ENCODE measurements around the gene CFAP52.
"Not testable (repeated sequence)": the region's sequence is repeated elsewhere in the genome, so short reads cannot be mapped to it uniquely, and the experiment has no call there.

Gene CFAP52

DNA sequence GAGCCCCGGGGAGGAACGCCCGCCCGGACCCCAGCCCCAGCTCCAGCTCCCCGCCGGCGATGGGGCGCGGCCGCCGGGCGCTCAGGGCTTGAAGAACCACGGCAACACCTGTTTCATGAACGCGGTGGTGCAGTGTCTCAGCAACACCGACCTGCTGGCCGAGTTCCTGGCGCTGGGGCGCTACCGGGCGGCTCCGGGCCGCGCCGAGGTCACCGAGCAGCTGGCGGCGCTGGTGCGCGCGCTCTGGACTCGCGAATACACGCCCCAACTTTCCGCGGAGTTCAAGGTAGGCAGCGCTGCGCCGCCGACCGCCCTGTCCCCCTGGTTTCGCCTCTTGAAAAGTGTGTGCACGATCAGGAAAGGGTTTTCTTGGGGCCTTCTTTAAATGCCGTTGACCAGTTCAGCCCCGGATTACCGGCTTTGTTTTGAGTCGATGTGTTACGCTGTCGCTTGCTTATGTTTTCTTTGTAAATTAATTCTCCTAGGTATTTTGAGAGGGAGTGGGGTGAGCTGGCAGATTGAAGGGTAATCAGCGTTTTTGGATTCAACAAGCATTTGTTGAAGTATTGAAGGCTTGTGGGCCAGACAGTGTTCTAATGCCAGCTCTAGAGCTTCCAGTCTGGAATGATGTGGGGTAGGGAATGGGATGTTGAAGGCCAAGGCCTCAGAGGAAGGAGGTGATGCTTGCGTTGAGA, 69.6 kb downstream of the CFAP52 start:
- Mint-ChIP-seq H3K36me3 (ENCODE audit: low read depth) (no peaks in the 10 kb centered on the region), H3K27me3 (peaks cover 39% of the 10 kb centered on the region), H3K27ac (no peak overlapping the region), H3K9me3 (no peaks in the 10 kb centered on the region), H3K4me3 (peak overlapping the region; percentile 59), H3K4me1 (ENCODE audit: low read depth) (peaks cover 23% of the 10 kb centered on the region)
- intact Hi-C loops (cut with micrococcal nuclease), result no loop called here

DNA sequence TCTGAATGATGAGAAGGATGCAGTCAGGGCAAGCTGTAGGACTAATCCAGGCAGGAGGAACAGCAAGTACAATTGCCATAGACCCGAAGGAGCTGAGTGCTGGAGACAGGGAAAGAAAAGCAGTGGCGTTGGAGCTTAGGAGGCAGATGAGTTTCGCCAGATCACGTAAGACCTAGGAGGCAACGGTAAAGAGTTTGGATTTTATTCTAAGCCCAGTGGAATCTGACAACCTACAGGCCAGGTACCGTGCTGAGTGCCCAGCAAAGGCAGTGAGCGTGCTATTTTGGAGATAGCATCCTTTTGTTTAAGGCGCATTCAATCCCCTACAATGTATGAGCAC, 70.1 kb downstream of the CFAP52 start:
- Mint-ChIP-seq H3K9me3 (no peaks in the 10 kb centered on the region), H3K36me3 (ENCODE audit: low read depth) (no peaks in the 10 kb centered on the region), H3K27me3 (peaks cover 39% of the 10 kb centered on the region), H3K4me1 (ENCODE audit: low read depth) (peaks cover 23% of the 10 kb centered on the region), H3K27ac (no peak overlapping the region), H3K4me3 (no peak overlapping the region)
- intact Hi-C loops (cut with micrococcal nuclease), result no loop called here

DNA sequence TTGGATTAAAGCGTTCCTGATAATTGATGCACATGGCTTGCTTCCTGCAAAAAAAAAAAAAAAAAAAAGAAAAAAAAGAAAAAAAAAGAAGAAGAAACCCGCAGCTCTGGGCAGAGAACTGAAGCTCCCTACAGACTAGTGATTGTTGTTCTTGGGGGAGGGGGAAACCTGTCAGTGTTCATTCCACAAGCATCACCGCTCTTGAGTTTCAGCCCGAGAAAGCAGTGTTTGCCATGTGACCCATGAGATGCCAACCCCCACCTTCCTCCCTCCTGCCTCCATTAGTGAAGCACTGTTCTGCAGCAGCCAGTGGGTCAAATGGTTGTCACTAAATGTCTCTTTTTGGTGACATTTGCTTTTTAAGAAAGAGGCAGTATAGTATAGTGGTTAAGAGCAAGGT, 70.6 kb downstream of the CFAP52 start:
- H3K27ac Mint-ChIP-seq, result no peak overlapping the region
- peaks cover 39% of the 10 kb centered on the region for H3K27me3 Mint-ChIP-seq
- peaks cover 23% of the 10 kb centered on the region for H3K4me1 Mint-ChIP-seq (ENCODE audit: low read depth)
- intact Hi-C loops (cut with micrococcal nuclease), result no loop called here
- H3K9me3 Mint-ChIP-seq, result no peaks in the 10 kb centered on the region
- H3K36me3 Mint-ChIP-seq (ENCODE audit: low read depth), result no peaks in the 10 kb centered on the region
- no peak overlapping the region for H3K4me3 Mint-ChIP-seq

DNA sequence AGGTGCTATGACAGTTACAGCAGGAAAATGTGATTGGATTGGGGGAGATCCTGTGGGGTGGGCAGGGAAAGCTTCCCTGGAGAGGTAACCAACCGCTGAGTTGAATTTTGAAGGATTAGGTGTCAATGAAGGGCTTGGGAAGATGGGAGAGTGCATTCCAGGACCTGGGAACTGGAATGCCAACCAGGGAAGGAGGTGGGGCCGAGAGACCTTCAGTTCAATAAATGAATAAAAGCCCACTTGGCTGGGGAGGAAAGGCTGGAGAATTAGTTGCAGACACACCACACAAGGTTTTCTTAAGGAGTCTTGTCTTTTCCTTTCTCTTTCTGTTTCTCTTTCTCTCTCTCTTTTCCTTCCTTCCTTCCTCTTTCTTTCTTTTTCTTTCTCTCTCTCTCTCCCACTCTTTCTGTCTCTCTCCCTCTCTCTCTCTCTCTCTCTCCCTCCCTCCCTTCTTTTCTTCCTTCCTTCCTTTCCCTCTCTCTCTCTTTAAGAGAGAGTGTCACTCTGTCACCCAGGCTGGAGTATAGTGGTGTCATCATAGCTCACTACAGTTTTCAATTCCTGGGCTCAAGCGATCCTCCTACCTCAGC, 72.2 kb downstream of the CFAP52 start:
- H3K36me3 Mint-ChIP-seq (ENCODE audit: low read depth), result no peaks in the 10 kb centered on the region
- H3K27ac Mint-ChIP-seq, result no peak overlapping the region
- peaks cover 23% of the 10 kb centered on the region for H3K4me1 Mint-ChIP-seq (ENCODE audit: low read depth)
- H3K4me3 Mint-ChIP-seq, result no peak overlapping the region
- no peaks in the 10 kb centered on the region for H3K9me3 Mint-ChIP-seq
- H3K27me3 Mint-ChIP-seq, result peaks cover 39% of the 10 kb centered on the region
- intact Hi-C loops (cut with micrococcal nuclease), result no loop called here

DNA sequence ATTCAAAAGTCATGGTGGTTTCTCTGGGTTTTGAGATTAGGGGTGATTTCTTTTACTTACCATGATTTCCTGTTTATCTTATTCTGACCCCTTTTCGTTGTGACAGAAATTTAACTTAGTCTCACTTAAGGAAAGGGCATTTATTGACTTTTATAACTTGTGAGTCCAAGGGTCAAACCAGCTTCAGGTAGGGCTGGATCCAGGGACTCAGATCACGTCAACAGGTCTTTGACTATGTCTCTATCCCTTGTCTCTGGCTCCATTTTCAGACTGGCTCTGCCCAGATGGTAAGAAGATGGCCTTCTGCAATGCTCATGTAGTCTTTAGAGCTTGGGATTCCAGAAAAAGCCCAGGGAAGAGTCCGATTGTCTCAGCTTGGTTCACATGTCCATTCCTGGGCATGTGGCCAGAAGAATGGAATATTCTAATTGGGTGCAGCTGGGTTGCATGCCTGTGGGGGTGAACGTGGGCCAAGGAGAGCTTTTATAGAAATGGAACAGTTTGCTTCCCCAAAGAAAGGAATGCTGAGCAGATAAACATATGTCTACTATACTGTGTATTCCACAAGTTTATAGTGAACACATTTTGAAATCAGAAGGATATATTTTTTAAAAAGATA, 82.3 kb downstream of the CFAP52 start:
- no peaks in the 10 kb centered on the region for H3K36me3 Mint-ChIP-seq (ENCODE audit: low read depth)
- H3K4me3 Mint-ChIP-seq, result no peak overlapping the region
- intact Hi-C loops (cut with micrococcal nuclease), result no loop called here
- H3K9me3 Mint-ChIP-seq, result no peaks in the 10 kb centered on the region
- H3K27me3 Mint-ChIP-seq, result no peaks in the 10 kb centered on the region
- H3K27ac Mint-ChIP-seq, result no peak overlapping the region
- H3K4me1 Mint-ChIP-seq (ENCODE audit: low read depth), result no peaks in the 10 kb centered on the region

DNA sequence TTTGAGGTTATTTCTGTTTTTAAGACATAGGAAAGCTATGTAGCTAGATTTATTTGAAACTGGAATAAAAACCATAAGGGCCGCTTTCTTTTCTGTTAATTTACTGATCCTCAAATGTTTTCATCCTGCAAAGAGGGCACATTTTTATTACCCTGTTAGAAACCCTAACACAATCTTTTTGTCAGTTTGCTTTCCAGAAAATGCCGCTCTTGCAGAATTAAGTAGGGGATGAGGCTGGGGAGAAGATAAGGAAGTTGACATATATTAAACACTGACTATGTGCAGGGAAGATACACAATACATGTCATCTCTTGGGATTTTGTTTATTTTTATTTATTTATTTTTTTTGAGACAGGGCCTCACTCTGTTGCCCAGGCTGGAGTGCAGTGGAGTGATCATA, 84.6 kb downstream of the CFAP52 start:
- Mint-ChIP-seq H3K4me3 (no peak overlapping the region), H3K4me1 (ENCODE audit: low read depth) (peaks cover 6% of the 10 kb centered on the region), H3K36me3 (ENCODE audit: low read depth) (no peaks in the 10 kb centered on the region), H3K27ac (no peak overlapping the region), H3K9me3 (peaks cover 11% of the 10 kb centered on the region), H3K27me3 (no peaks in the 10 kb centered on the region)
- intact Hi-C loops (cut with micrococcal nuclease), result no loop called here

DNA sequence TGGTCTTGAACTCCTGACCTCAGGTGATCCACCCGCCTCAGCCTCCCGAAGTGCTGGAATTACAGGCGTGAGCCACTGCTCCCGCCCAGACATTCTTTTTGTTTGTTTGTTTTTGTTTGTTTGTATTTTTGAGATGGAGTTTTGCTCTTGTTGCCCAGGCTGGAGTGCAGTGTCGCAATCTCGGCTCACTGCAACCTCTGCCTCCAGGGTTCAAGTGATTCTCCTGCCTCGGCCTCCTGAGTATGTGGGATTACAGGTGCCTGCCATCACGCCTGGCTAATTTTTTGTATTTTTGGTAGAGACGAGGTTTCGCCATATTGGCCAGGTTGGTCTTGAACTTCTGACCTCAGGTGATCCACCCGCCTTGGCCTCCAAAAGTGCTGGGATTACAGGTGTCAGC, 87.1 kb downstream of the CFAP52 start:
- peaks cover 11% of the 10 kb centered on the region for H3K9me3 Mint-ChIP-seq
- H3K4me3 Mint-ChIP-seq; H3K4me1 Mint-ChIP-seq (ENCODE audit: low read depth); intact Hi-C loops (cut with micrococcal nuclease); H3K27ac Mint-ChIP-seq; H3K36me3 Mint-ChIP-seq (ENCODE audit: low read depth); H3K27me3 Mint-ChIP-seq: not testable (repeated sequence)

DNA sequence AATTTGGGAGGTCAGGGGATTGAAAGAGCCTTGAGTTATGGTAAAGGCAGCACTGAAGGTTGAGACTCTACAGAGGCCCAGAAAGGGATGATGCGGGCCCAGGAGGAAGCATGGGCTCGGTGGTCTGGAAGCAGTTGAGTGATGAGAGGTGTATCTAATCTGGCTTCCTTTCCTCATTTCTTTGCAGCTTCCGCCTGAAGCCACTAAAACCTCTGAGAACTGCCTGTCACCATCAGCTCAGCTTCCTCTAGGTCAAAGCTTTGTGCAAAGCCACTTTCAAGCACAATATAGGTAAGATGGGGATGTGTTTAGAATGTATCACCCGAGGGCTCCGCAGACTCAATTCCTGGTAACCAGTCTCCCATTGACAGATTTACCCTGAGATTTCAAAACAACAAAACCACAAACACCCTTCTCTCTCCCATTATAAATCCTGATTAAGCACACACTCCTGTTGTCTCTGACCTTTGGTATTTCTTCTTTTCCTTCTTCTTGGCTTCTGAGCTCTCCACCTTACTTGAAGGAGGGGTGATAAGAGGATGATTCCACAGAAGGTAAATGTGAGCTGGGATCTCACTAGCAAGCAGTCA, 90.1 kb downstream of the CFAP52 start:
- H3K27ac Mint-ChIP-seq, result no peak overlapping the region
- peaks cover 3% of the 10 kb centered on the region for H3K27me3 Mint-ChIP-seq
- peaks cover 11% of the 10 kb centered on the region for H3K9me3 Mint-ChIP-seq
- peaks cover 6% of the 10 kb centered on the region for H3K4me1 Mint-ChIP-seq (ENCODE audit: low read depth)
- intact Hi-C loops (cut with micrococcal nuclease), result no loop called here
- H3K36me3 Mint-ChIP-seq (ENCODE audit: low read depth), result no peaks in the 10 kb centered on the region
- no peak overlapping the region for H3K4me3 Mint-ChIP-seq

DNA sequence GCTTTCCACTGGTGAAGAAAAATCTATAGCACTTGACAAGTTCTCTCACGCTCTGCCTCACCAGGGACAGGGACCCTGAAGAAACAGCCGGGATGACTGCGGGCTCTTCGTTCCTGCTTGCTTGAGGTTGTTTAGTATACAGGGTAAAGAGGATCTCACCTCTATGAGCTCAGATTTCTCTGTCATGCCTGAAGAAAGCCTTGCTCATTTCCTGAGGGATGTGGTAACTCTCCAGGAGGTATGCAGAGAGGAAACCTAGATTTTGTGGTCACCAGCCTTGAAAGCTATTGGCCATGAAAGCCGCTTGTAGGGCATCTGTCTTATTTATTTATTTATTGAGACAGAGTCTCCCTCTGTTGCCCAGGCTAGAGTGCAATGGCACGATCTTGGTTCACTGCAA, 92.1 kb downstream of the CFAP52 start:
- H3K4me1 Mint-ChIP-seq (ENCODE audit: low read depth), result peaks cover 6% of the 10 kb centered on the region
- no peaks in the 10 kb centered on the region for H3K36me3 Mint-ChIP-seq (ENCODE audit: low read depth)
- H3K4me3 Mint-ChIP-seq, result no peak overlapping the region
- peaks cover 11% of the 10 kb centered on the region for H3K9me3 Mint-ChIP-seq
- no peak overlapping the region for H3K27ac Mint-ChIP-seq
- H3K27me3 Mint-ChIP-seq, result peaks cover 3% of the 10 kb centered on the region
- intact Hi-C loops (cut with micrococcal nuclease), result no loop called here

DNA sequence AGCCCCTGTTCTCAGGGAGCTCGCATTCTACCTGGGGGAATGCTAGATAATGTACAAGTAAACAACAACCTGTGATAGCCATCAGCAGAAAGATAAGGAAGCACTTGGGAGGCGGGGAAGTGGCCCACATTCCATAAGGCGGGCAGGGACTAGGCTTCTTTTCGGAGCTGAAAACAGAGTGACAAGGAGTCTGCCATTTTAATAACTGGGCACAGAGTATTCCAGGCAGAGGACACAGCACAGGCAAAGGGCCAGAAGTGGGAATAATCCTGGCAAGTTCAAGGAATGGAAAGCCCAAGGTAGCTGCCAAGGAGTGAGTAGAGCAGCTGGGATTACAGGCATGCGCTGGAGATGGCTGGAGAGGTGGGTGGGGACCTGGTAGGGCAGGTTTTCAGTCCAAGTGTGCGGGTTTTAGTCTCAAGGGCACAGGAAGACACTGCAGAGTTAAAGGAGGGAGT, 93.1 kb downstream of the CFAP52 start:
- Mint-ChIP-seq H3K27ac (no peak overlapping the region), H3K27me3 (peaks cover 3% of the 10 kb centered on the region), H3K9me3 (peaks cover 11% of the 10 kb centered on the region), H3K4me3 (no peak overlapping the region), H3K36me3 (ENCODE audit: low read depth) (no peaks in the 10 kb centered on the region), H3K4me1 (ENCODE audit: low read depth) (no peaks in the 10 kb centered on the region)
- intact Hi-C loops (cut with micrococcal nuclease), result no loop called here

DNA sequence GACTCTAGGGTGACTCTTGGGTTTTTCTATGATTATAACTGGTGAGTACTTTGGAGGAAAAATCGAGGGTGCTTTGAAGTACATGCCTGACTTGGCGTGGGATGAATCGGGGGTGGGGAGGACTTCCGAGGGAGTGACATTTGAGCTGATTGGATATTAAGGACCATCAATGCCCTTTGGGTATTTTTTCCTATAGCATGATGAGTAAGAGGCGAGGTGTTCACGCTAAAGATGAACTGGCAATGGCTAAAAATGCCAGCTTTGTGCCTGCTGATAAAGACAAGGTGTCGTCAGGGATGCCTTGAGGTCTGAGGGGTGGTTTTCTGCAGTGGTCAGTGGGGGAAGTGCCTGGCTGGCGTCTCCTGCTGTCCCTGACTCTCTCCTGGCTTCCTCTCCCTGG, 94.2 kb downstream of the CFAP52 start:
- no peaks in the 10 kb centered on the region for H3K4me1 Mint-ChIP-seq (ENCODE audit: low read depth)
- peaks cover 3% of the 10 kb centered on the region for H3K9me3 Mint-ChIP-seq
- H3K27ac Mint-ChIP-seq, result no peak overlapping the region
- H3K36me3 Mint-ChIP-seq (ENCODE audit: low read depth), result no peaks in the 10 kb centered on the region
- intact Hi-C loops (cut with micrococcal nuclease), result no loop called here
- peaks cover 3% of the 10 kb centered on the region for H3K27me3 Mint-ChIP-seq
- H3K4me3 Mint-ChIP-seq, result no peak overlapping the region

DNA sequence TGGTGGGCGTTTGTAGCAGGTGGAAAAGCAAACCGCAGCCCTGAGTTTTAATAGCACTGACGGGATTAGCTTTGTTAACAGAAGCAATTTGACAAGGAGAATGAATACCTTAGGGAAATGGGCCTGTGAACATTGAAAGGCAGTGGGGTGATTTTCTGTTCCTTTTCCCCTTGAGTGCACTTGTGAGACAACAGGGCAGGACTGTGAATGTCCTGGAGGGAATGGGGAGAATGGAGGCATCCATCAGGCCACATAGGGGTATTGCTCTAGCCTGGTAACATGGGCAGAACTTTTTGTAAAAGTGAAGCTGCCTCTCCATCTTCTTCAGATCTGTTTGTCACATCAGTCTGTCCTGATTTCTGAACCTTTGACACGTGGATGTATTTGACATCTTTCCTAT, 95.1 kb downstream of the CFAP52 start:
- H3K27ac Mint-ChIP-seq, result no peak overlapping the region
- intact Hi-C loops (cut with micrococcal nuclease), result no loop called here
- no peak overlapping the region for H3K4me3 Mint-ChIP-seq
- H3K4me1 Mint-ChIP-seq (ENCODE audit: low read depth), result no peaks in the 10 kb centered on the region
- no peaks in the 10 kb centered on the region for H3K36me3 Mint-ChIP-seq (ENCODE audit: low read depth)
- peaks cover 3% of the 10 kb centered on the region for H3K27me3 Mint-ChIP-seq
- H3K9me3 Mint-ChIP-seq, result no peaks in the 10 kb centered on the region

DNA sequence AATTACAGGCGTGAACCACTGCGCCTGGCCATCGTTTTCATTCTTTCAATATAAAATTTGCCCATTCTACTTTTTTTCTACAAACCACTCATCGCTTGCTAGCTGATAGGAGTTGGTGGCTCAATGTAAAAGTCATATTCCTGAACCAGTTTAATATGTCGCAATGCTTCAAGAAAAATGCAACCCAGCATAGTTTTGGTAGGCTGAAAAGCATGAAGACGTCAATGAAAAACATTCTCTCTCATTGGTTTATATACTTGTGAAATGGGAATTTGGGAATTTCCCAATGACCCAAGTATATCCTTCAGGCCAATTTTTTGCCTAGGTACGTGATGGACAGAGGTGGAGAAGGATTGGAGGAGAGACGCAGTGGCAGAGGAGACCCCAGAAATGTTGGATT, 95.8 kb downstream of the CFAP52 start:
- Mint-ChIP-seq H3K4me1 (ENCODE audit: low read depth) (no peaks in the 10 kb centered on the region), H3K27ac (no peak overlapping the region), H3K27me3 (peaks cover 3% of the 10 kb centered on the region), H3K36me3 (ENCODE audit: low read depth) (no peaks in the 10 kb centered on the region), H3K4me3 (no peak overlapping the region), H3K9me3 (no peaks in the 10 kb centered on the region)
- intact Hi-C loops (cut with micrococcal nuclease), result no loop called here

DNA sequence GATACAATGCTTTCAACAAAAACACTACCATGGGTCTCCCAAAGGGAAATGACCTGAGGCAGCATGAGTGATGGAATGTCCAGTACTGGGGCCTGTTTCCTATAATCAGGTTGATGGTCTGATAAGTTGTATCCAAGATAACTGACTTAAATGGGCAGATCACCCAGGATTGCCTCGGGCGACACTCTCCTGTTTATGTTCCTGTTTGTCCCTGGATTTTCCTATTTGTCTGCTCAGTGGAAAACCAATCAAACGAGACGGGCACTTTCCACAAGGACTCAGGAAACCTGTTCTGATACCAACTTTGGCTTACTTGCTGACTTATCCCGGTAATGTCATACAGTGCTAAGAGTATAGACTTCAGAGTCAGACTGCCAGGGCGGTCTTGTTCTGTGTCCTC, 96.2 kb downstream of the CFAP52 start:
- Mint-ChIP-seq H3K27ac (no peak overlapping the region), H3K9me3 (no peaks in the 10 kb centered on the region), H3K27me3 (peaks cover 3% of the 10 kb centered on the region), H3K4me1 (ENCODE audit: low read depth) (no peaks in the 10 kb centered on the region), H3K36me3 (ENCODE audit: low read depth) (no peaks in the 10 kb centered on the region), H3K4me3 (no peak overlapping the region)
- intact Hi-C loops (cut with micrococcal nuclease), result no loop called here
